ENCODE measurements around the gene KCNMA1.

DNA sequence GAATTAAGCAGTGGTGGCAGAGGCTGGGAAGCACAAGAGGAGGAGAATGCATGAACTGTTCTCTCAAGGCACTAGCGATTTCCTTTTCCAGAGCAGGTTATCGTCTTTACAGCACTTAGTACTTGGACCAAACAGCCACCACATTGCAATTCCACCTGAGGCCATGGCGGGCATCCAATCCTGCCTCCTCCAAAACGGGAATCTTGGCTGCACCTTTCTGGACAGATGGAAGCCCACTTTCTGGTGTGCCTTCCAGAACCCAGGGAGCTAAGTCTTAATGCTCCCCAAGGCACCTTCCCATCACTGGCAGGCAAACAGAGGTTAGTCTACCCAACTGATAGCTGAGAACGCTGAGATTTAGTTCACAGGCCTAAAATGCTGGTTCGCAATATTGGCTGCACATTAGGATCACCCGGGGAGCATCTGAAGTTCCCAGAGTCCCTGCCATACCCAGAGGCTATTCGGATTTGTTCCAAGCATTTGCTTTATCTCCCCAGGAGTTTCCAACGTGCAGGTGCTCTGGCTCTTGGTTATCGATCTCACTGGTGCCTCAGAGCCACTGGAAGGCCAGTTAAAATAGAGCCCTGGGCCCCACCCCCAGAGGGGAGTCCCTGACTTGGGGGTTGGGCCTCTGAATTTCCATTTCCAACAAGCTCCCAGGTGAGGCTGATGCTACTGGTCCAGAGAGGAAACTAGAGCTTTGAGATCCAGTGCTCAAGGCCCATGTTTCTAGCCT is 62.2 kb downstream of the KCNMA1 start:
- TF ChIP-seq, protein P1, sequence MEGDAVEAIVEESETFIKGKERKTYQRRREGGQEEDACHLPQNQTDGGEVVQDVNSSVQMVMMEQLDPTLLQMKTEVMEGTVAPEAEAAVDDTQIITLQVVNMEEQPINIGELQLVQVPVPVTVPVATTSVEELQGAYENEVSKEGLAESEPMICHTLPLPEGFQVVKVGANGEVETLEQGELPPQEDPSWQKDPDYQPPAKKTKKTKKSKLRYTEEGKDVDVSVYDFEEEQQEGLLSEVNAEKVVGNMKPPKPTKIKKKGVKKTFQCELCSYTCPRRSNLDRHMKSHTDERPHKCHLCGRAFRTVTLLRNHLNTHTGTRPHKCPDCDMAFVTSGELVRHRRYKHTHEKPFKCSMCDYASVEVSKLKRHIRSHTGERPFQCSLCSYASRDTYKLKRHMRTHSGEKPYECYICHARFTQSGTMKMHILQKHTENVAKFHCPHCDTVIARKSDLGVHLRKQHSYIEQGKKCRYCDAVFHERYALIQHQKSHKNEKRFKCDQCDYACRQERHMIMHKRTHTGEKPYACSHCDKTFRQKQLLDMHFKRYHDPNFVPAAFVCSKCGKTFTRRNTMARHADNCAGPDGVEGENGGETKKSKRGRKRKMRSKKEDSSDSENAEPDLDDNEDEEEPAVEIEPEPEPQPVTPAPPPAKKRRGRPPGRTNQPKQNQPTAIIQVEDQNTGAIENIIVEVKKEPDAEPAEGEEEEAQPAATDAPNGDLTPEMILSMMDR (conservative IDR thresholded peaks at IDR 0.05; ENCODE audit: low read depth, low read length), result no peak
- TF ChIP-seq EZH2phosphoT487 (IDR thresholded peaks at IDR 0.05; ENCODE audit: borderline replicate concordance, low read length), result no peak

Measured in PC-3 (cell line).